H9 (cell line): ENCODE data around the gene TUG1. TPM values are rescaled to one million over a fixed set of nuclear protein-coding genes. Genes with fewer than 3 reads are reported as not detected.

ENCODE experiments used
- DNase-seq: peaks from one replicate; pipeline ENCODE4 v3.0.0-alpha.2; 2017
- H2AFZ ChIP-seq: one replicate; pipeline ENCODE4 v1.6.1; 2013; ENCODE audit warnings: mild to moderate bottlenecking, low read length, control low read depth, moderate library complexity
- H2AK5ac ChIP-seq: 2 replicates; pipeline ENCODE4 v1.6.1; 2013; ENCODE audit warnings: low read length, control low read depth, mixed read lengths; ENCODE audit not compliant: insufficient read length
- H2BK120ac ChIP-seq: one replicate; pipeline ENCODE4 v1.6.1; 2013; ENCODE audit warnings: low read depth, mild to moderate bottlenecking, low read length, control low read depth, inconsistent platforms; ENCODE audit not compliant: poor library complexity, severe bottlenecking
- H2BK12ac ChIP-seq: 2 replicates; pipeline ENCODE4 v1.6.1; 2013; ENCODE audit warnings: low read length, control low read depth, mixed read lengths, low read depth; ENCODE audit not compliant: insufficient read length
- H2BK15ac ChIP-seq: 2 replicates; pipeline ENCODE4 v1.6.1; 2013; ENCODE audit warnings: low read depth, low read length, control low read depth
- H2BK20ac ChIP-seq: one replicate; pipeline ENCODE4 v1.6.1; 2013; ENCODE audit warnings: low read depth, mild to moderate bottlenecking, low read length, control low read depth, inconsistent platforms; ENCODE audit not compliant: poor library complexity, severe bottlenecking
- H2BK5ac ChIP-seq: 2 replicates; pipeline ENCODE4 v1.6.1; 2013; ENCODE audit warnings: low read length, control low read depth, mixed read lengths; ENCODE audit not compliant: insufficient read length
- H3K14ac ChIP-seq: 2 replicates; pipeline ENCODE4 v1.6.1; 2013; ENCODE audit warnings: low read length, control low read depth; ENCODE audit not compliant: insufficient read depth
- H3K18ac ChIP-seq: 2 replicates; pipeline ENCODE4 v1.6.1; 2013; ENCODE audit warnings: low read depth, mild to moderate bottlenecking, mixed read lengths, low read length, control low read depth; ENCODE audit not compliant: insufficient read length
- H3K23ac ChIP-seq: 2 replicates; pipeline ENCODE4 v1.6.1; 2013; ENCODE audit warnings: low read length, control low read depth, mixed read lengths, low read depth; ENCODE audit not compliant: insufficient read length
- H3K23me2 ChIP-seq: 2 replicates; pipeline ENCODE4 v1.6.1; 2013; ENCODE audit warnings: low read depth, mild to moderate bottlenecking, mixed read lengths, low read length, control low read depth; ENCODE audit not compliant: insufficient read length, poor library complexity, severe bottlenecking
- H3K27ac ChIP-seq: 2 replicates; pipeline ENCODE4 v1.5.1; 2013; ENCODE audit warnings: low read length, control low read depth, mixed read lengths, low read depth; ENCODE audit not compliant: insufficient read length
- H3K27me3 ChIP-seq: 2 replicates; pipeline ENCODE4 v1.6.1; 2013; ENCODE audit warnings: low read length, control low read depth, inconsistent platforms; ENCODE audit not compliant: insufficient read depth
- H3K4ac ChIP-seq: 2 replicates; pipeline ENCODE4 v1.6.1; 2013; ENCODE audit warnings: low read depth, mild to moderate bottlenecking, control low read depth, inconsistent platforms, low read length, moderate library complexity
- H3K4me1 ChIP-seq: 2 replicates; pipeline ENCODE4 v1.6.1; 2013; ENCODE audit warnings: low read length, control low read depth, inconsistent platforms; ENCODE audit not compliant: insufficient read depth
- H3K4me2 ChIP-seq: 2 replicates; pipeline ENCODE4 v1.6.1; 2013; ENCODE audit warnings: low read length, control low read depth, mixed read lengths; ENCODE audit not compliant: insufficient read length, insufficient read depth
- H3K56ac ChIP-seq: 2 replicates; pipeline ENCODE4 v1.6.1; 2013; ENCODE audit warnings: low read depth, mild to moderate bottlenecking, mixed read lengths, low read length, control low read depth; ENCODE audit not compliant: insufficient read length
- H3K79me1 ChIP-seq: 2 replicates; pipeline ENCODE4 v1.6.1; 2013; ENCODE audit warnings: low read depth, mild to moderate bottlenecking, moderate library complexity, low read length, control low read depth, inconsistent platforms; ENCODE audit not compliant: insufficient read depth, poor library complexity, severe bottlenecking
- H3K79me2 ChIP-seq: 2 replicates; pipeline ENCODE4 v1.6.1; 2013; ENCODE audit warnings: low read length, control low read depth, inconsistent platforms; ENCODE audit not compliant: insufficient read depth
- H3K9ac ChIP-seq: 2 replicates; pipeline ENCODE4 v1.6.1; 2013; ENCODE audit warnings: low read length, control low read depth, mixed read lengths; ENCODE audit not compliant: insufficient read length; ENCODE audit errors: extremely low read depth
- H3K9me3 ChIP-seq: one replicate; pipeline ENCODE4 v1.6.1; 2013; ENCODE audit warnings: low read depth, low read length, inconsistent platforms; ENCODE audit not compliant: control insufficient read depth
- H3T11ph ChIP-seq: one replicate; pipeline ENCODE4 v1.6.1; 2013; ENCODE audit warnings: mild to moderate bottlenecking, low read length, control low read depth, inconsistent platforms
- H4K20me1 ChIP-seq: one replicate; pipeline ENCODE4 v1.6.1; 2013; ENCODE audit not compliant: control insufficient read depth, insufficient read length, insufficient read depth
- H4K5ac ChIP-seq: 2 replicates; pipeline ENCODE4 v1.6.1; 2013; ENCODE audit warnings: low read depth, mild to moderate bottlenecking, mixed read lengths, low read length, control low read depth; ENCODE audit not compliant: insufficient read length
- H4K8ac ChIP-seq: replicated peaks from 2 replicates; pipeline ENCODE4 v1.6.1; 2013; ENCODE audit warnings: low read length, control low read depth, mixed read lengths, low read depth; ENCODE audit not compliant: insufficient read length
- H4K91ac ChIP-seq: 2 replicates; pipeline ENCODE4 v1.6.1; 2013; ENCODE audit warnings: low read depth, mild to moderate bottlenecking, moderate library complexity, mixed read lengths, low read length, control low read depth; ENCODE audit not compliant: insufficient read length
- H3K27ac Mint-ChIP-seq, 3 experiments: 2 replicates in 2 of 3; 3 replicates in 1 of 3; pipeline ENCODE4 v1.8.0; 2020 to 2021; ENCODE audit warnings: mixed read lengths in 3 of 3, mild to moderate bottlenecking in 1 of 3, moderate library complexity in 1 of 3
- H3K27me3 Mint-ChIP-seq: 2 replicates; pipeline ENCODE4 v1.8.0; 2021; ENCODE audit warnings: low read depth, mild to moderate bottlenecking, moderate library complexity, mixed read lengths
- H3K36me3 Mint-ChIP-seq, 3 experiments: 2 replicates in 2 of 3; 3 replicates in 1 of 3; pipeline ENCODE4 v1.8.0; 2020 to 2021; ENCODE audit warnings: low read depth in 3 of 3, mixed read lengths in 3 of 3; ENCODE audit not compliant: insufficient read depth in 1 of 3
- H3K4me1 Mint-ChIP-seq, 2 experiments: 2 replicates each; pipeline ENCODE4 v1.8.0; 2020; ENCODE audit warnings: mixed read lengths in 2 of 2
- H3K4me3 Mint-ChIP-seq, 2 experiments: 2 replicates in 1 of 2; 3 replicates in 1 of 2; pipeline ENCODE4 v1.8.0; 2020 to 2021; ENCODE audit warnings: mild to moderate bottlenecking in 2 of 2, mixed read lengths in 2 of 2, moderate library complexity in 1 of 2
- H3K9me3 Mint-ChIP-seq, 2 experiments: 2 replicates in 1 of 2; 3 replicates in 1 of 2; pipeline ENCODE4 v1.8.0; 2020; ENCODE audit warnings: mild to moderate bottlenecking in 2 of 2, mixed read lengths in 2 of 2, moderate library complexity in 1 of 2
- CTCF ChIP-seq: fragments of 200-600 bp; sonication (generic); conservative IDR thresholded peaks from 3 replicates; pipeline ENCODE4 v1.8.0; 2021; ENCODE audit warnings: antibody characterized with exemption, mild to moderate bottlenecking
- WGBS: extraction: QIAGEN DNeasy Blood & Tissue Kit; methylation state at CpG from one replicate; pipeline ENCODE4 v1.1.7; 2013; ENCODE audit warnings: missing lambda C conversion rate, low lambda C conversion rate, mixed read lengths; ENCODE audit not compliant: insufficient read length; ENCODE audit errors: extremely low coverage; 5-methylcytosine and 5-hydroxymethylcytosine counted together
- total RNA-seq: library from RNA; stranded (reverse); gene quantifications from 2 replicates; pipeline ENCODE4 v1.2.1, GENCODE V29; 2021

The TUG1 gene
- total RNA-seq, 1 experiment from 2014 or later = 99.6 TPM

DNA sequence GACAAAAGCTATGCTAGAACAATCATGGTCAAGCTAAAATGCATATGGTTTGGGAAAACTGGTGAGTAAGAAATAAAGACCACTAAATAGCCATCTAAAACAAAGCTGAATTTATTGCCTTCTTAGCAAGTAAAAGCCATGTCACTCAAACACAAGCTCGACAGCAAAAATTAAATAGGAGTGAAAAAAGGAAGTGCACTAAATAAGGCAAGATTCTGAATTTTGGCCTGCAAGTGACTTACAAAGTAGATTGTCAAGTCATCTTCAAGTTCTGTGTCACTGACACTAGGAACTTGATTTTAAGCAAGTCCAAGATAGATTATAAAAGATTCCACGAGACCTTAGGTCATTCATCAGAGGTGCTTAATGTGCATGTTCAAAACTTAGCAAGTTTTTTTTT lies 27.4 kb downstream of the TUG1 start:
- H3K4me3 Mint-ChIP-seq = no peak overlapping the region
- no peaks in the 10 kb centered on the region for H3K9me3 ChIP-seq
- no peak overlapping the region for H3K27ac Mint-ChIP-seq
- no peak for DNase-seq
- no peak overlapping the region for H2BK120ac ChIP-seq
- no peak overlapping the region for H2BK20ac ChIP-seq
- H4K8ac ChIP-seq = no peak overlapping the region
- no peak overlapping the region for H2AK5ac ChIP-seq
- no peak overlapping the region for H3K14ac ChIP-seq
- H4K5ac ChIP-seq = no peak overlapping the region
- no peak overlapping the region for H3K9ac ChIP-seq
- peaks cover 8 to 14% of the 10 kb centered on the region in 2 experiments for H3K9me3 Mint-ChIP-seq
- H4K20me1 ChIP-seq = no peaks in the 10 kb centered on the region
- WGBS = no CpG with 5 or more reads among the region's 2 CpGs
- H3K23ac ChIP-seq = no peak overlapping the region
- H2BK12ac ChIP-seq = no peak overlapping the region
- TF ChIP-seq CTCF = no peak
- peaks cover 2% of the 10 kb centered on the region; the same call in 1 of the 2 replicates for H3K4me1 ChIP-seq
- no peak overlapping the region for H3K18ac ChIP-seq
- H2BK15ac ChIP-seq = no peak overlapping the region
- H3K79me1 ChIP-seq = no peaks in the 10 kb centered on the region
- no peak overlapping the region for H2BK5ac ChIP-seq
- H3K4me2 ChIP-seq = no peak overlapping the region
- no peak overlapping the region for H3K56ac ChIP-seq
- peaks cover 5% of the 10 kb centered on the region for H3K27me3 Mint-ChIP-seq
- no peaks in the 10 kb centered on the region for H3K79me2 ChIP-seq
- H3K27me3 ChIP-seq = no peaks in the 10 kb centered on the region
- no peak overlapping the region for H2AFZ ChIP-seq
- no peak overlapping the region for H3T11ph ChIP-seq
- no peaks in the 10 kb centered on the region for H3K23me2 ChIP-seq
- H3K4ac ChIP-seq = no peak overlapping the region
- H4K91ac ChIP-seq = no peak overlapping the region
- H3K36me3 Mint-ChIP-seq = peaks cover 3 to 21% (median 8%) of the 10 kb centered on the region in 3 experiments
- H3K27ac ChIP-seq = no peak overlapping the region
- H3K4me1 Mint-ChIP-seq = peaks cover 2 to 3% of the 10 kb centered on the region in 2 experiments; a peak in 3 of 4 replicates
